Stimulated activated CD4-positive, alpha-beta T cell treated with anti-CD3 and anti-CD28 coated beads, Interleukin-15, amount 100 ng/mL, for 48 hours (primary cell): ENCODE measurements around the gene TMEM108.

ENCODE experiments used
- DNase-seq, 2 donors: peaks; one replicate each; pipeline ENCODE4 v3.0.0-alpha.2; 2020; ENCODE audit warnings: low read depth in 2 of 2

The TMEM108 gene

GRCh38 chr3:133418361-133418760 lies 380.2 kb downstream of the TMEM108 start:
- DNase-seq, result no peak

GRCh38 chr3:133419151-133419909 lies 381.1 kb downstream of the TMEM108 start:
- no peak for DNase-seq

DNA sequence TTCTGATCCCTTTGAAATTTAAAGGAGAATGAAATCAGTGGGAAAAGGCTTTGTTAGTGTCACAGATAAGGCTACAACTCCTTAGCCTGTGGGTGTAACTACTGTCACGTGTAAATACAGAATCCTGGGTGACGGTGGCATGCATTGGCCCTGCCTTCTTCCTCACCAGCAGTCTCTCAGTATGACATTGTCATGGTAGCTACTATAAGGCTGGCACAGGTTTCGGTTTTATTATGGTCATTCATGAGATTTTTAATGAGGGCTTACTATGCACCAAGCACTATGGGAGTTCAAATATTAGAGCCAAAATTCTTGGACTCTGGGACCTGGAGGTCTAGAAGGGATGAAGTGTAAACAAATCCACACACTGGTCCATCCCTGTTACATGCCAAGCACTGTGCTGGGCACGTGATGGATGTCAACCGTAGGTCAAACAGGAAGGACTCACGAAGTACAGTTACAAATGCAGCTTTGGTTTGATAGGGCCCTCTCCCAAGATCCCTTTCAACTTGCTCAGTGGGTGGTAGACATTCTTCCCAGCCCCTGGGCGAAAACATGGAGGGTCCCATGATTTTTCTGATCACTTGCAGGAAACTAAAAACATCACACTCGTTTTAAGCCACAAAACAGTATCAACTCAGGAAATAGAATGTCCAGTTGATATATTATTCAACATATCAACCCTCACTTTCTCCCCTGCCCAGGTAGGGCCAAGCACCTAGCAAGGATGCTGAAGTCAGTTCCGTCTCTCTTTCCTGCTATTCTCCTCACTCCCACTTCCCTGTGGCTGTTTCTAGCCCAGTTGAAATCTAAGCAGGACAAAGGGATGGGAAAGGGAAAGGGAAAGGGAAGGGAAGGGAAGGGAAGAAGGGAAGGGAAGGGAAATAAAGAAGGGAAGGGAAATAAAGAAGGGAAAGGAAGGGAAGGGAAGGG lies 387.0 kb downstream of the TMEM108 start:
- DNase-seq, result no peak

- no peak for DNase-seq
Observed at GRCh38 chr3:133425898-133426297, 387.7 kb downstream of the TMEM108 start.

GRCh38 chr3:133426721-133427120 lies 388.5 kb downstream of the TMEM108 start:
- no peak for DNase-seq

GRCh38 chr3:133428552-133428951 lies 390.4 kb downstream of the TMEM108 start:
- DNase-seq, result no peak

- DNase-seq, result no peak
Observed at GRCh38 chr3:133429063-133429462, 390.9 kb downstream of the TMEM108 start.

- DNase-seq, result no peak
Observed at GRCh38 chr3:133439563-133439962, 401.4 kb downstream of the TMEM108 start.

DNA sequence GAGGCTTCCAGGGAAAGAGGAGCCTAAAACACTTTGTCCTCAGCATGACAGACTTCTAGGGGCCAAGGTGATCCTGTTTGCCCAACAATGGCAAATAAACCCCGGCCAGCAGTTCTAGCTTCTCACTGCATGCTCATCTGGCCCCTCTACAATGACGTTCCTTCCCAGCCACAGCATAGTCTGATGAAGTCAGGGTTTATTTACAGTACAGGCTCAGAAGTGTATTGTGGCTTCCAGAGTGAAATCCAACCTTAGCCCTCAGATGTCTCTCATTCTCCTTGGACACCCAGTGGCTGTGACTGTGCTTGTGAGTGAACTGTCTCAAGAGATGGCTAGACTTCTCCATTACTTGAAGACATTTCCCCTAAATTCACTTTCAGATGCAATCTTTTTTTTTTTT lies 402.5 kb downstream of the TMEM108 start:
- DNase-seq, result no peak

DNA sequence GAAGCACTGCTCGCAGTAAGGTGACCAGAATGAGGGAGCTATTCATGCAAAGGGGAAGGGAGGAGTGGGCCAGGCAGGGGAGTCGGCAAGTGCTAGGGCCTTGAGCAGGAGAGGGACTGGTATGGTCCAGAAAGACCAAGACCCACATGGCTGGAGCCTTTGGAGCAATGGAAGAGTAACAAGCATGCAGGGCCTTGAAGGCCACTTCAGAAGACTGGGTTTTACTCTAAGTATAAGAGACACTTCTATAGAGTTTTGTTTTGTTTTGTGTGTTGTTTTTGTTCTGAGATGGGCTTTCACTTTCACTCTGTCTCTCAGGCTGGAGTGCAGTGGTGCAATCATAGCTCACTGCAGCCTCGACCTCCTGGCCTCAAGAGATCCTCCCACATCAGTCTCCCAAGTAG lies 403.7 kb downstream of the TMEM108 start:
- no peak for DNase-seq

GRCh38 chr3:133442518-133442917 lies 404.3 kb downstream of the TMEM108 start:
- DNase-seq, result no peak

DNA sequence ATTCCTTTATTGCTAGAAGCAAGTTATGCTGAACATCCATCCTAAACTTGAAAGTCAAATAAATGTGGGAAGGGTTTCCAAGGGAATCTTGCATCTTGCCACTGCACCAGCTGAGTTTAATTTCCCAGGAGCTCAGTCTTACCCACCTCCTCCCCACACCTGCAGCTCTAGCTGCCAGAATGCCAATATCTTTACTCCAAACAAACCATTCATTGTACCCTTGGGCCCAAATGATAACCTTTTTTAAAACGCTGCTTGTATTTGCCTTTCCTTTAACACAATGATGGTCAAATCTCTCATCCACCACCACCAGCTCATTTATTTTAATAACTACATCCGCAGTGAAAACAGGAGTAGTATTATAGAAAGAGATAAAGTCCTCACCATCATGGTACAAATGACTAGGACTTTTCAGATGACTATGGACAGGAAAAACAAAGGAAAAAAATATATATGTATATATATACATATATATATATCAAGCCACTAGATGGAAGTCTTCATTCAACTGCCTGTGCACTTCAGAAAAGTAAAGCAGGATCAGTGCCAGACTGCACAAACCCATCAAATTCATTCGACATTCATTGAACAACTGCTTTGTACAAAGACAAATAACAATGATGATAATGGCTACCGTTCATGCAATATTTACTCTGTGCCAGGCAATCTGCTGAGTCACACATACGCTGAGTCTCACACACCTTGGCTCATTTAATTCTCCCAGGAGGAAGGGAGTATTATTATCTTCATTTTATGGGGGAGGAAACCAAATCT lies 405.6 kb downstream of the TMEM108 start:
- DNase-seq, result no peak

GRCh38 chr3:133444423-133444774 lies 406.2 kb downstream of the TMEM108 start:
- DNase-seq, result no peak

- DNase-seq, result no peak
Observed at GRCh38 chr3:133445108-133445507, 406.9 kb downstream of the TMEM108 start.
